ENCODE data around the gene LUZP1. TPM values are rescaled to one million over a fixed set of nuclear protein-coding genes. Genes with fewer than 3 reads are reported as not detected.

Gene LUZP1
- total RNA-seq, 4 donors from 2014 or later: 9.1 to 41.4 (median 27.3) TPM

DNA sequence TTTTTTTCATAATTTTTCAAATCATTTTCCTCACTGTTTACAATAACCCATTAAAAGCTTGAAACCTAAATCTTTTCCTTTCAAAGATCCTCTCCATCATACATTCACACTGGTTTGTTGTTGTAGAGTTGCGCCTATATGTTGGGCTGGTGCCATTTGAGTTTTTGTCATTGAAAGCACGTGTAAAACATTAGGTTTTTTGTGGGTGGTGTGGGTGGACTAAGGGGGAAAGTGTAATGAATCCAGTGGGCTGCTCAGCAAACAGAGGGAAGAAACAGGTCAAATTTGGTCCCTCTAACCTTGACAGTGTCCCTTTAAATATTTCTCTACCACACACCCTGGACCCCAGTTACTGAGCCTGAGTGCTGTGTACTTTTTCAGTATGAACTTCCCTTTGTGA, 102.6 kb downstream of the LUZP1 start:
- no peaks in the 10 kb centered on the region for H3K36me3 ChIP-seq
- no peak overlapping the region for H3K4me3 ChIP-seq
- intact Hi-C loops (cut with DNase I; ENCODE audit: low total_unique reads): no loop called here
- no peaks in the 10 kb centered on the region for H3K4me1 ChIP-seq
- TF ChIP-seq POLR2A (IDR thresholded peaks at IDR 0.05): no peak
- TF ChIP-seq, protein P1, sequence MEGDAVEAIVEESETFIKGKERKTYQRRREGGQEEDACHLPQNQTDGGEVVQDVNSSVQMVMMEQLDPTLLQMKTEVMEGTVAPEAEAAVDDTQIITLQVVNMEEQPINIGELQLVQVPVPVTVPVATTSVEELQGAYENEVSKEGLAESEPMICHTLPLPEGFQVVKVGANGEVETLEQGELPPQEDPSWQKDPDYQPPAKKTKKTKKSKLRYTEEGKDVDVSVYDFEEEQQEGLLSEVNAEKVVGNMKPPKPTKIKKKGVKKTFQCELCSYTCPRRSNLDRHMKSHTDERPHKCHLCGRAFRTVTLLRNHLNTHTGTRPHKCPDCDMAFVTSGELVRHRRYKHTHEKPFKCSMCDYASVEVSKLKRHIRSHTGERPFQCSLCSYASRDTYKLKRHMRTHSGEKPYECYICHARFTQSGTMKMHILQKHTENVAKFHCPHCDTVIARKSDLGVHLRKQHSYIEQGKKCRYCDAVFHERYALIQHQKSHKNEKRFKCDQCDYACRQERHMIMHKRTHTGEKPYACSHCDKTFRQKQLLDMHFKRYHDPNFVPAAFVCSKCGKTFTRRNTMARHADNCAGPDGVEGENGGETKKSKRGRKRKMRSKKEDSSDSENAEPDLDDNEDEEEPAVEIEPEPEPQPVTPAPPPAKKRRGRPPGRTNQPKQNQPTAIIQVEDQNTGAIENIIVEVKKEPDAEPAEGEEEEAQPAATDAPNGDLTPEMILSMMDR (IDR thresholded peaks at IDR 0.05): no peak
- H3K27ac ChIP-seq: no peak overlapping the region
- no peaks in the 10 kb centered on the region for H3K27me3 ChIP-seq
- DNase-seq: no peak
- H3K9me3 ChIP-seq: no peaks in the 10 kb centered on the region

DNA sequence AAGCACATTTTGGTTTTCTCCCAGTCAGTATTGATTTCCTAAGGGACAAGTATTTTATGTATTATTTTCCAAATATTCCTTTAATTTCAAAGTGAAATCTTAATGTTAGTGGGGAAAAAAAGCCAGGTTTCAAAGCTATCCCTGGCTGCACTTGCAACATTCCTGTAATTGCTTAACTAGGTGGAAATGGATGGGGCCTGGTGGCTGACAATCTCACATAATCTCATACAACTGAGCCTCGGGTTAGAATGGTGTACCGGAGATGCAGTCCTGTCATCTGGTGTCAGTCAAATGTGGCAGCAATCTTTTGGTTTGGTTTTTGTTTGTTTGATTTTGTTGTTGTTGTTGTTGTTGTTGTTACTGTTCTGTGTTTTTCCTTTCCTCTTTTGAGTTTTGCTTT, 103.3 kb downstream of the LUZP1 start:
- no peaks in the 10 kb centered on the region for H3K36me3 ChIP-seq
- no peak for TF ChIP-seq POLR2A (IDR thresholded peaks at IDR 0.05)
- TF ChIP-seq, protein P1 (IDR thresholded peaks at IDR 0.05): no peak
- H3K4me3 ChIP-seq: no peak overlapping the region

DNA sequence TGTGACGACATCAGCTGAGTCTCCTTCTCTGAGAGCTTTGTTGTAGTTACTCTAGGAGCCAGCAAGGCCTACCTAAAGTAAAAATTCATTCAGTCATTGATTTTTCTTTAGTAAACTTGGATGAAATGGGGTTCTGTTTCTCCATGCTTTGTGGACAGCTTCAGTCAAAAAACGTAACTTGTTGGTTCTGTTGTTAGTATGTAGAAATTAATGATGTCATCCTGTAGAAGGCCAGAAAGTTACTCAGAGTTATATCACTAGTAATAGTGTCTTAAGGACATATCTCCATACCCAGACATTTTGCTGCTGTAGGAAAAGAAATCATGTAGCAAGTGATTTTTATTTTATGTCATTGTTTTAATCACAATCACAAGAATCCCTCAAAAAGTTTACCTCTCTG, 106.4 kb downstream of the LUZP1 start:
- H3K36me3 ChIP-seq: no peaks in the 10 kb centered on the region
- H3K27me3 ChIP-seq: no peaks in the 10 kb centered on the region
- H3K4me3 ChIP-seq: no peak overlapping the region
- intact Hi-C loops (cut with DNase I; ENCODE audit: low total_unique reads): no loop called here
- H3K27ac ChIP-seq: no peak overlapping the region
- no peaks in the 10 kb centered on the region for H3K4me1 ChIP-seq
- DNase-seq: no peak
- no peak for TF ChIP-seq POLR2A (IDR thresholded peaks at IDR 0.05)
- TF ChIP-seq, protein P1 (IDR thresholded peaks at IDR 0.05): no peak
- H3K9me3 ChIP-seq: no peaks in the 10 kb centered on the region

More for the DNA sequence above, 103.3 kb downstream of the LUZP1 start:
- H3K27ac ChIP-seq: no peak overlapping the region
- intact Hi-C loops (cut with DNase I; ENCODE audit: low total_unique reads): no loop called here
- DNase-seq: no peak
- H3K4me1 ChIP-seq: no peaks in the 10 kb centered on the region
- H3K9me3 ChIP-seq: no peaks in the 10 kb centered on the region
- no peaks in the 10 kb centered on the region for H3K27me3 ChIP-seq

DNA sequence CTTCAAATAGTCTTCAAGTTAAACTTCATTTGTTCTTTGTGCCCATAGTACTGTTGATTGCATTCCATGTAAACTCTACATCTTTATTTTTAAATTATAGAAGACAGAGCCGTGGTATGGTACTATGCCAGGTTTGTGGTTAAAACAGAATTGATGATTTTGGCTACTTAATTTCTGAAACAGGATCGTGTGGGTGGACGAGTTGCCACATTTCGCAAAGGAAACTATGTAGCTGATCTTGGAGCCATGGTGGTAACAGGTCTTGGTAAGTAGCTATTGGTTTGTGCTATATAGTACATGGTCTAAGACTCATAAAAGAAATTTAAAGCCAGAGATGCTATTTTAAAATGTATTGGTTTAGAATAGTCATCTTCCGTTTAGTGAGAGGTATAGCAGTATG, 111.4 kb downstream of the LUZP1 start:
- Histone ChIP-seq H3K9me3 (no peaks in the 10 kb centered on the region), H3K27me3 (no peaks in the 10 kb centered on the region), H3K27ac (no peak overlapping the region), H3K4me1 (no peaks in the 10 kb centered on the region), H3K36me3 (no peaks in the 10 kb centered on the region), H3K4me3 (no peak overlapping the region)
- no peak for DNase-seq
- intact Hi-C loops (cut with DNase I; ENCODE audit: low total_unique reads): no loop called here
- TF ChIP-seq, protein P1 (IDR thresholded peaks at IDR 0.05): no peak
- TF ChIP-seq POLR2A (IDR thresholded peaks at IDR 0.05): no peak

DNA sequence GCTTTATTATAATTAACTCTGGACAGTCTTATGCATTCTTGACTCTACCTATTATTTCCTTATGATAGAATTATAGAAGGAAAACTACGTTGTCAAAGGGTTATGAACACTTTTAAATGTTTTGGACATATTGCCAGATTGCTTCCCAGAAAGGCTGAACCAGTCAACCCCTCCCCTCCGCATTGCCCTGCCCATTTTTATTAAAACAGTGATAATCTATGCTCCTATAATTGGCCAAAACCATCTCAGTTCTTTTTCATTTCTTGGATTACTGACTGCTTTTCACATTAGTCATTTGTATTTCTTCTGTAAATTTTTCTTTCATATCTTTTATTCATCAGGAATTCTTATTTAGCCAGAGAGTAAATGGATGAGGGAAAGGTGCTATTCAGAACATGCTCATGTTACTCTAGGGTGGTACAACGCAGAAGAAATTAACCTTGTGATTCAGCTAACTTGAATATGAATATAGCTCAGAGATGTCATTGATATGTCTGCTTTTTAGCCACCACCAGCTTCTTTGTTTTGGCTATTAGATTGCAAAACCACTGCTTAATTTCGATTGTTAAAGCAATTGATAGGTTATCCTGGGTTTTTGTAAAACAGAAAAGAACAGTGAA, 117.3 kb downstream of the LUZP1 start:
- intact Hi-C loops (cut with DNase I; ENCODE audit: low total_unique reads): no loop called here
- H3K36me3 ChIP-seq: no peaks in the 10 kb centered on the region

More for the DNA sequence above, 117.3 kb downstream of the LUZP1 start:
- DNase-seq: no peak
- no peaks in the 10 kb centered on the region for H3K9me3 ChIP-seq
- H3K4me3 ChIP-seq: no peak overlapping the region
- no peak overlapping the region for H3K27ac ChIP-seq
- H3K4me1 ChIP-seq: no peaks in the 10 kb centered on the region
- TF ChIP-seq, protein P1 (IDR thresholded peaks at IDR 0.05): no peak
- no peak for TF ChIP-seq POLR2A (IDR thresholded peaks at IDR 0.05)
- H3K27me3 ChIP-seq: no peaks in the 10 kb centered on the region
